ENCODE measurements around the gene ITFG1. TPM values are rescaled to one million over a fixed set of nuclear protein-coding genes. Genes with fewer than 3 reads are reported as not detected.
A peak's percentile ranks its signal among the peaks of the same experiment; 100 is the strongest.

Gene ITFG1
- total and polyA plus RNA-seq, 2 of the 13 experiments (the other 11 are each of a cell fraction or from before 2014, with no cell fraction given) = 74.5 to 150 TPM

GRCh38 chr16:47141773-47142485, 318.9 kb downstream of the ITFG1 start (continued):
- TF ChIP-seq ZNF407 (CRISPR knock-in tag; IDR thresholded peaks at IDR 0.05; ENCODE audit: not compliant biosample characterization) (no peak), IRF2 (CRISPR knock-in tag; IDR thresholded peaks at IDR 0.05) (peak; percentile 63), EZH2 (conservative IDR thresholded peaks at IDR 0.05; ENCODE audit: low read depth, low read length) (peak; percentile 82; the same call in 1 of the 2 replicates), CBFB (CRISPR knock-in tag; IDR thresholded peaks at IDR 0.05) (no peak; the same call in 1 of the 2 replicates), ZNF460 (CRISPR knock-in tag; IDR thresholded peaks at IDR 0.05; ENCODE audit: borderline replicate concordance) (no peak), ZNF746 (CRISPR knock-in tag; IDR thresholded peaks at IDR 0.05) (no peak), GMEB1 (CRISPR knock-in tag; IDR thresholded peaks at IDR 0.05; ENCODE audit: borderline replicate concordance) (no peak), GTF2F1 (IDR thresholded peaks at IDR 0.05; ENCODE audit: low read length) (0 out of 2 replicates have a peak, but pooled peaks have one; percentile 25), DNMT1 (CRISPR knock-in tag; IDR thresholded peaks at IDR 0.05) (no peak), TSC22D2 (CRISPR knock-in tag; IDR thresholded peaks at IDR 0.05; ENCODE audit: borderline replicate concordance) (no peak), ZNF296 (CRISPR knock-in tag; conservative IDR thresholded peaks at IDR 0.05) (no peak), NONO (IDR thresholded peaks at IDR 0.05) (no peak), NONO (CRISPR knock-in tag; conservative IDR thresholded peaks at IDR 0.05) (peak; percentile 46; the same call in 1 of the 2 replicates), POGK (CRISPR knock-in tag; conservative IDR thresholded peaks at IDR 0.05) (0 out of 2 replicates have a peak, but pooled peaks have one; percentile 44), RFXAP (CRISPR knock-in tag; IDR thresholded peaks at IDR 0.05; ENCODE audit: borderline replicate concordance) (peak; percentile 67; the same call in 1 of the 2 replicates), TGIF2 (CRISPR knock-in tag; IDR thresholded peaks at IDR 0.05) (0 out of 2 replicates have a peak, but pooled peaks have one; percentile 42)

Data from HepG2 (cell line).